ENCODE results near the gene C4BPA. TPM values are rescaled to one million over a fixed set of nuclear protein-coding genes. Genes with fewer than 3 reads are reported as not detected.

C4BPA gene
- polyA plus RNA-seq (2013) = not detected in 2 replicates

DNA sequence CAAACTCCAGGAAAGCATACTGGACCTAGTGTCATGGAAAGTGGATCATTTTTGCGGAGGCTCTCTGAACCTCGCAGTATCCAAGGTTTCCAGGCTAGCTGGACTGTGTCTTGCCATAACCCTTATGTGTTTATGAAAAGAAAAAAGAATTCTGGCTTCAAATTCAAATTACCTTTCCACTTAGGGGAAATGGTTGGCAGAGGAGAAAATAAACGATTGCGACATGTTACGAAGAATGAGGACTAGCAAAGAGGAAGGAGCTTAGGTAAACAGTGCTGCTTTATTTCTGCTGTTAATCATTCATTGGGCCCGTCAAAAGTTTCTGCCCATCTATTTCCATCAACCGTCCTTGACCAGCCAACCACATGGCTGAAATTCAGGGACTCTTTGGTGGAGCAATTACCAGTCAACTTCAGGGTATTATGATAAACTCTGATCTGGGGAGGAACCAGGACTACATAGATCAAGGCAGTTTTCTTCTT, at the start of gene C4BPA:
TSS of gene C4BPA (plus strand) at position 342 of the 482 bp plus-strand sequence. CDS start 8,793 bp downstream, outside the sequence.
- H2BK120ac ChIP-seq (ENCODE audit: insufficient read depth, low read length, poor library complexity) = no peak within 1 kb of the TSS
- WGBS (ENCODE audit: extremely low coverage, insufficient coverage, insufficient read length) = no CpG with 5 or more reads among the region's 7 CpGs
- no peaks in the 10 kb centered on the region for H3K4me1 ChIP-seq (ENCODE audit: control insufficient read depth in 1 of 2, insufficient read depth in 2 of 2, low read length in 2 of 2)

DNA sequence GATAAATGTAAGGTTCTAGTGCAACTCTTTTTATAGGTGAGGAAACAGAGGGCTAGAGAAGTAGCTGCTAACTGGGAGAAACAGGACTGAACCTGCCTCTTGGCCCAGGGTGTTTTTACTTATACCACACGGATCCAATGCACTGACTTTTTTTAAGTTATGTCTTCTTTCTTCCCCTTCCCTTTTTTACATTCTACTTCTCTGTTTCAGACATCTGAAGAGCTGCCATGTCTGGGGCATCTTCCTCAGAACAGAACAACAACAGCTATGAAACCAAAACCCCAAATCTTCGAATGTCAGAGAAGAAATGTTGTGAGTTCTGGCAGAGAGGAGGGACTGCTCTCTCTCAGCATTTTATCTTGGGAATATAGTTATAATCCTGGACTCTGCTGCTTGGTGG, 49.5 kb upstream of the C4BPA start:
- Histone ChIP-seq H2AK5ac (ENCODE audit: low read length) (no peak overlapping the region), H3K4me3 (ENCODE audit: low read depth, low read length) (no peak overlapping the region), H3K36me3 (ENCODE audit: control insufficient read depth in 1 of 2, insufficient read depth in 2 of 2, low read length in 2 of 2) (peaks cover under 1 to 2% of the 10 kb centered on the region in 2 experiments), H3K14ac (ENCODE audit: low read length) (no peak overlapping the region), H2BK5ac (ENCODE audit: low read depth, low read length, poor library complexity) (no peak overlapping the region), H3K4ac (ENCODE audit: low read depth, low read length) (no peak overlapping the region), H4K8ac (ENCODE audit: low read depth, low read length) (no peak overlapping the region), H3K27ac (ENCODE audit: low read depth, low read length) (no peak overlapping the region), H3K9me3 (ENCODE audit: insufficient read depth, low read depth, low read length) (peaks cover 2% of the 10 kb centered on the region), H4K12ac (ENCODE audit: low read depth, low read length) (no peak overlapping the region), H3K18ac (ENCODE audit: low read length) (no peak overlapping the region), H3K4me2 (ENCODE audit: low read length) (no peak overlapping the region), H3K4me1 (ENCODE audit: control insufficient read depth in 1 of 2, insufficient read depth in 2 of 2, low read length in 2 of 2) (peaks cover 3 to 12% of the 10 kb centered on the region in 2 experiments), H4K91ac (ENCODE audit: low read depth, low read length) (no peak overlapping the region), H2BK12ac (ENCODE audit: low read length) (no peak overlapping the region), H3K23ac (ENCODE audit: low read length) (no peak overlapping the region), H3K79me2 (ENCODE audit: control insufficient read depth, insufficient read depth, low read length, poor library complexity) (peaks cover 9% of the 10 kb centered on the region), H3K9ac (ENCODE audit: low read length) (no peak overlapping the region), H3K79me1 (ENCODE audit: low read length) (peaks cover 18% of the 10 kb centered on the region), H2AFZ (ENCODE audit: insufficient read depth, low read length, poor library complexity) (no peak overlapping the region), H3K27me3 (ENCODE audit: insufficient read depth, low read length) (no peaks in the 10 kb centered on the region), H2BK120ac (ENCODE audit: insufficient read depth, low read length, poor library complexity) (no peak overlapping the region)
- no peak for DNase-seq
- no CpG with 5 or more reads among the region's 2 CpGs for WGBS (ENCODE audit: extremely low coverage, insufficient coverage, insufficient read length)

More for the DNA sequence above, at the start of gene C4BPA:
- no peak within 1 kb of the TSS for H3K14ac ChIP-seq (ENCODE audit: low read length)
- H3K4me2 ChIP-seq (ENCODE audit: low read length) = no peak within 1 kb of the TSS
- no peak within 1 kb of the TSS for H3K4me3 ChIP-seq (ENCODE audit: low read depth, low read length)
- no peak within 1 kb of the TSS for H2BK5ac ChIP-seq (ENCODE audit: low read depth, low read length, poor library complexity)
- no peak within 1 kb of the TSS for H3K23ac ChIP-seq (ENCODE audit: low read length)
- no peak within 1 kb of the TSS for H2AFZ ChIP-seq (ENCODE audit: insufficient read depth, low read length, poor library complexity)
- no peak within 1 kb of the TSS for H2BK12ac ChIP-seq (ENCODE audit: low read length)
- no peaks in the 10 kb centered on the region for H3K79me1 ChIP-seq (ENCODE audit: low read length)
- H3K18ac ChIP-seq (ENCODE audit: low read length) = no peak within 1 kb of the TSS
- no peak for DNase-seq
- H4K91ac ChIP-seq (ENCODE audit: low read depth, low read length) = no peak within 1 kb of the TSS
- H3K9ac ChIP-seq (ENCODE audit: low read length) = no peak within 1 kb of the TSS
- no peak within 1 kb of the TSS for H2AK5ac ChIP-seq (ENCODE audit: low read length)
- no peak within 1 kb of the TSS for H4K8ac ChIP-seq (ENCODE audit: low read depth, low read length)
- H3K27ac ChIP-seq (ENCODE audit: low read depth, low read length) = no peak within 1 kb of the TSS
- H3K79me2 ChIP-seq (ENCODE audit: control insufficient read depth, insufficient read depth, low read length, poor library complexity) = no peaks in the 10 kb centered on the region
- H3K36me3 ChIP-seq (ENCODE audit: control insufficient read depth in 1 of 2, insufficient read depth in 2 of 2, low read length in 2 of 2) = no peaks in the 10 kb centered on the region
- H3K9me3 ChIP-seq (ENCODE audit: insufficient read depth, low read depth, low read length) = peaks cover 3% of the 10 kb centered on the region
- no peaks in the 10 kb centered on the region for H3K27me3 ChIP-seq (ENCODE audit: insufficient read depth, low read length)
- H3K4ac ChIP-seq (ENCODE audit: low read depth, low read length) = no peak within 1 kb of the TSS
- no peak within 1 kb of the TSS for H4K12ac ChIP-seq (ENCODE audit: low read depth, low read length)

DNA sequence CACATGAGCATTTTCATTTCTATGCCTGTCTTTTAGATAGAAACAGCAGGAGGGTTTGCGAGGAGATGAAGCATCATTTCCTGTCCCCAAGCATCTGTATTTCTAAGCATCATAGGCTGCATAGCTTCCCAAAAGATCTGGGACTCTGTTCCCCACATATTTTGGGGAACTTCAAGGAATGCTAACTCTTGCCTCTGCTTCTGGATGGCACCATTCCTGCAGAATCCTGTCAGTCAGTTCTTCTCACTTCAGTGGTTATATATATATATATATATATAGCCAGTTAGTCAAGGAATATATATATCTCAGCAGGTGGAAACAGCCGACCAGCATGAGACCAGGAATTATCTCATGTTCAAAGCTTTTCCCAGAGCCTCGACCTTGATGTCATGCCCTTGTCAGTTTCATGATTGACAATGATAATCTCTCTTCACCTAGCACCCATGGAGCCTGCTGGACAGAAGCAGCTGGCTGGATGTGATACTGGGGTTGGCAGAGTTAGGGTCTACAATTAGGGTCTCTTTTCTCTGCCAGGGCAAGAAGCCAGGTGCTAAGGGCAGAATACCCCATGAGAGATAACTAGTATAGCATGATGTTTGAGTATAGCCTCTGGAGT, 48.5 kb upstream of the C4BPA start:
- Histone ChIP-seq H3K4me3 (ENCODE audit: low read depth, low read length) (no peak overlapping the region), H3K36me3 (ENCODE audit: control insufficient read depth in 1 of 2, insufficient read depth in 2 of 2, low read length in 2 of 2) (peaks cover 0 to 2% of the 10 kb centered on the region in 2 experiments), H3K18ac (ENCODE audit: low read length) (no peak overlapping the region), H3K14ac (ENCODE audit: low read length) (no peak overlapping the region), H3K27ac (ENCODE audit: low read depth, low read length) (no peak overlapping the region), H3K23ac (ENCODE audit: low read length) (no peak overlapping the region), H4K8ac (ENCODE audit: low read depth, low read length) (no peak overlapping the region), H2BK5ac (ENCODE audit: low read depth, low read length, poor library complexity) (no peak overlapping the region), H4K91ac (ENCODE audit: low read depth, low read length) (no peak overlapping the region), H3K4ac (ENCODE audit: low read depth, low read length) (no peak overlapping the region), H2AFZ (ENCODE audit: insufficient read depth, low read length, poor library complexity) (no peak overlapping the region), H2BK120ac (ENCODE audit: insufficient read depth, low read length, poor library complexity) (no peak overlapping the region), H3K9ac (ENCODE audit: low read length) (no peak overlapping the region), H3K27me3 (ENCODE audit: insufficient read depth, low read length) (no peaks in the 10 kb centered on the region), H3K79me2 (ENCODE audit: control insufficient read depth, insufficient read depth, low read length, poor library complexity) (peaks cover 6% of the 10 kb centered on the region), H3K9me3 (ENCODE audit: insufficient read depth, low read depth, low read length) (peaks cover 2% of the 10 kb centered on the region), H3K79me1 (ENCODE audit: low read length) (peaks cover 16% of the 10 kb centered on the region), H3K4me2 (ENCODE audit: low read length) (no peak overlapping the region), H3K4me1 (ENCODE audit: control insufficient read depth in 1 of 2, insufficient read depth in 2 of 2, low read length in 2 of 2) (peaks cover 3 to 12% of the 10 kb centered on the region in 2 experiments), H2BK12ac (ENCODE audit: low read length) (no peak overlapping the region), H2AK5ac (ENCODE audit: low read length) (no peak overlapping the region), H4K12ac (ENCODE audit: low read depth, low read length) (no peak overlapping the region)
- peak in 1 of 2 donors; percentile 4 for DNase-seq
- no CpG with 5 or more reads among the region's 3 CpGs for WGBS (ENCODE audit: extremely low coverage, insufficient coverage, insufficient read length)

DNA sequence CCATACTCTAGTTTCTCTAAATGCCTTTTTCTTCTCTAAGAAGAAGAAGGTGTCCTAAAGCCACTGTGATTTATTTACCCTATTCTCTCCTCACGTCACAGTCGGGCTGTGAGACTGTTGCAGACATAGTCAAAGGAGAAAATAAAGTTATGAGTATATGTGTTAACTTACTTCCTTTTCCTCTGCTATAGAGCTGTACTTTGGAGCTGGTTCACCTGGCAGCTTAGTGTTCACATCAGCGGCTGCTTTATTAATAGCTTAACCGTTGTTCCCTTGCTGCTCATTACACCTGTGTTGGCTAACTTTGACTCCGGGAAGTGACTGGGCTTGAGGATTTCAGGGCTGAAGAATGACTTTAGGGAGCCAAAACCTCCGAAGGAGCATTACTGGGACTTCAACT, 47.4 kb upstream of the C4BPA start:
- no peak overlapping the region for H3K4me2 ChIP-seq (ENCODE audit: low read length)
- no peak overlapping the region for H3K14ac ChIP-seq (ENCODE audit: low read length)
- no peak overlapping the region for H2BK12ac ChIP-seq (ENCODE audit: low read length)
- no peak overlapping the region for H2BK5ac ChIP-seq (ENCODE audit: low read depth, low read length, poor library complexity)
- H2AFZ ChIP-seq (ENCODE audit: insufficient read depth, low read length, poor library complexity) = no peak overlapping the region
- no peak overlapping the region for H3K9ac ChIP-seq (ENCODE audit: low read length)
- DNase-seq = no peak
- peaks cover 4% of the 10 kb centered on the region for H3K79me2 ChIP-seq (ENCODE audit: control insufficient read depth, insufficient read depth, low read length, poor library complexity)
- no peak overlapping the region for H3K4ac ChIP-seq (ENCODE audit: low read depth, low read length)
- no peak overlapping the region for H2BK120ac ChIP-seq (ENCODE audit: insufficient read depth, low read length, poor library complexity)
- peaks cover 0 to 2% of the 10 kb centered on the region in 2 experiments for H3K36me3 ChIP-seq (ENCODE audit: control insufficient read depth in 1 of 2, insufficient read depth in 2 of 2, low read length in 2 of 2)
- no peaks in the 10 kb centered on the region for H3K27me3 ChIP-seq (ENCODE audit: insufficient read depth, low read length)
- no peak overlapping the region for H3K4me3 ChIP-seq (ENCODE audit: low read depth, low read length)
- H4K12ac ChIP-seq (ENCODE audit: low read depth, low read length) = no peak overlapping the region
- H3K23ac ChIP-seq (ENCODE audit: low read length) = no peak overlapping the region
- no CpG with 5 or more reads among the region's 6 CpGs for WGBS (ENCODE audit: extremely low coverage, insufficient coverage, insufficient read length)
- H4K91ac ChIP-seq (ENCODE audit: low read depth, low read length) = no peak overlapping the region
- peaks cover 3 to 8% of the 10 kb centered on the region in 2 experiments for H3K4me1 ChIP-seq (ENCODE audit: control insufficient read depth in 1 of 2, insufficient read depth in 2 of 2, low read length in 2 of 2)
- H2AK5ac ChIP-seq (ENCODE audit: low read length) = no peak overlapping the region
- no peak overlapping the region for H4K8ac ChIP-seq (ENCODE audit: low read depth, low read length)
- no peak overlapping the region for H3K27ac ChIP-seq (ENCODE audit: low read depth, low read length)
- H3K18ac ChIP-seq (ENCODE audit: low read length) = no peak overlapping the region
- no peaks in the 10 kb centered on the region for H3K9me3 ChIP-seq (ENCODE audit: insufficient read depth, low read depth, low read length)
- H3K79me1 ChIP-seq (ENCODE audit: low read length) = peaks cover 8% of the 10 kb centered on the region

Measured in trophoblast cell (in vitro differentiated cells and primary cell).